KMS-11 (cell line): ENCODE data around the gene CXXC4.
A peak's percentile ranks its signal among the peaks of the same experiment; 100 is the strongest.

Source experiments
- H2AFZ ChIP-seq: fragments of 200-600 bp; sonication (generic); 2 replicates; pipeline ENCODE4 v1.6.1; 2016; ENCODE audit warnings: antibody characterized with exemption, mixed run types, low read depth
- H3K27ac ChIP-seq: fragments of 200-600 bp; sonication (generic); 2 replicates; pipeline ENCODE4 v1.6.1; 2016; ENCODE audit warnings: mild to moderate bottlenecking, mixed run types
- H3K27me3 ChIP-seq: fragments of 200-600 bp; sonication (generic); 2 replicates; pipeline ENCODE4 v1.6.1; 2017; ENCODE audit warnings: mild to moderate bottlenecking, low read depth, mixed run types, moderate library complexity; ENCODE audit not compliant: insufficient read depth
- H3K36me3 ChIP-seq: fragments of 200-600 bp; sonication (generic); 2 replicates; pipeline ENCODE4 v1.6.1; 2017; ENCODE audit warnings: mild to moderate bottlenecking, mixed run types; ENCODE audit not compliant: insufficient read depth
- H3K4me1 ChIP-seq: fragments of 200-600 bp; sonication (generic); 2 replicates; pipeline ENCODE4 v1.6.1; 2016; ENCODE audit warnings: mild to moderate bottlenecking, low read depth, mixed run types; ENCODE audit not compliant: poor library complexity, severe bottlenecking
- H3K4me2 ChIP-seq: fragments of 200-600 bp; sonication (generic); 2 replicates; pipeline ENCODE4 v1.7.0; 2016; ENCODE audit warnings: mild to moderate bottlenecking, mixed run types
- H3K4me3 ChIP-seq: fragments of 200-600 bp; sonication (generic); IDR thresholded peaks from 2 replicates; pipeline ENCODE4 v1.6.1; 2017; ENCODE audit warnings: low read depth, low read length, mixed read lengths; ENCODE audit not compliant: insufficient read depth
- H3K79me2 ChIP-seq: fragments of 200-600 bp; sonication (generic); 2 replicates; pipeline ENCODE4 v1.6.1; 2016; ENCODE audit warnings: low read depth, mixed run types; ENCODE audit not compliant: insufficient read depth
- H3K9ac ChIP-seq: fragments of 200-600 bp; sonication (generic); 2 replicates; pipeline ENCODE4 v1.6.1; 2016; ENCODE audit warnings: mild to moderate bottlenecking, mixed run types
- H4K20me1 ChIP-seq: fragments of 200-600 bp; sonication (generic); 2 replicates; pipeline ENCODE4 v1.6.1; 2016; ENCODE audit warnings: mild to moderate bottlenecking, mixed run types; ENCODE audit not compliant: insufficient read depth
- CTCF ChIP-seq: fragments of 200-600 bp; sonication (generic); conservative IDR thresholded peaks from 2 replicates; pipeline ENCODE4 v1.6.1; 2017; ENCODE audit warnings: low read depth, mild to moderate bottlenecking, antibody characterized with exemption, low read length, moderate library complexity, mixed read lengths

CXXC4 gene

DNA sequence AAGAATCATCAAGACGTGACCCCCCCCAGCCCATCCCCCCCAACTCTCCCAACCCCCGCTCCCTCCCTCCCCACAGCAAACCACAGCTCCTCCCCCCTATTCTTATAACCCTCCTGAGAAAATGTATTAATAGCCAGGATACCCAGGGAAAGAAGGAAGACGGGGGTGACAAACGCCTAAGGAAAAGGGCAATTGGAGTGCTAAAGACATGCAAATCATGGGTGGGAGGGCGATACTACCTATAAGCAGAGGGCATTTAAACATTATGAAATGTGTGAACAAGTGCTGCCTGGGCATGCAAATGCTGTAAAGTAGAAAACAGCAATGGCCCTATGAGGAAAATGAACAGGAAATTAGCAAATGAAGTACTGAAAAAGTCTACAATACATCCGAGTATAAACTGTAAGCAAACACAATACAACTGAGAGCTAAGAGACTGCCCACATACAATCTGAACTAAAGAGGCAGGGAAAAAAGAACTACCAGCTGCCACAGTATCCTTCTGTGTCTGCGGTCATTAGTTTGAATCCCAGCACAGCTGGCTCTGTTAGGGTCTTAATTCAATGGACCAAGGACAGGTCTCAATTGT, 2.4 kb downstream of the CXXC4 start:
- no peaks in the 10 kb centered on the region for H3K27me3 ChIP-seq
- no peak overlapping the region for H2AFZ ChIP-seq
- peaks cover 56% of the 10 kb centered on the region for H3K79me2 ChIP-seq
- no peaks in the 10 kb centered on the region for H3K36me3 ChIP-seq
- peak overlapping the region; percentile 86 for H3K27ac ChIP-seq
- H4K20me1 ChIP-seq = no peaks in the 10 kb centered on the region
- no peak overlapping the region for H3K4me3 ChIP-seq
- peak overlapping the region; percentile 72 for H3K9ac ChIP-seq
- H3K4me1 ChIP-seq = peaks cover 43% of the 10 kb centered on the region
- peak overlapping the region; percentile 73 for H3K4me2 ChIP-seq
- no peak for TF ChIP-seq CTCF

- H3K4me3 ChIP-seq = peak overlapping the region; percentile 38
- no peak for TF ChIP-seq CTCF
- no peak overlapping the region for H2AFZ ChIP-seq
- no peaks in the 10 kb centered on the region for H4K20me1 ChIP-seq
- no peaks in the 10 kb centered on the region for H3K27me3 ChIP-seq
- H3K79me2 ChIP-seq = peaks cover 54% of the 10 kb centered on the region
- H3K4me1 ChIP-seq = peaks cover 43% of the 10 kb centered on the region
- no peaks in the 10 kb centered on the region for H3K36me3 ChIP-seq
- peak overlapping the region; percentile 72 for H3K9ac ChIP-seq
- peak overlapping the region; percentile 42 for H3K4me2 ChIP-seq
- H3K27ac ChIP-seq = peak overlapping the region; percentile 86
Observed at GRCh38 chr4:104491481-104492182, 3.1 kb downstream of the CXXC4 start.

GRCh38 chr4:104490770-104491480, 3.8 kb downstream of the CXXC4 start:
- peaks cover 51% of the 10 kb centered on the region for H3K79me2 ChIP-seq
- H3K4me2 ChIP-seq = peak overlapping the region; percentile 75
- no peaks in the 10 kb centered on the region for H3K27me3 ChIP-seq
- H3K4me3 ChIP-seq = peak overlapping the region; percentile 38
- peaks cover 43% of the 10 kb centered on the region for H3K4me1 ChIP-seq
- no peaks in the 10 kb centered on the region for H4K20me1 ChIP-seq
- no peak for TF ChIP-seq CTCF
- H3K27ac ChIP-seq = peak overlapping the region; percentile 86
- H3K36me3 ChIP-seq = no peaks in the 10 kb centered on the region
- H2AFZ ChIP-seq = peak overlapping the region; percentile 20
- peak overlapping the region; percentile 61 for H3K9ac ChIP-seq

GRCh38 chr4:104490096-104490769, 4.5 kb downstream of the CXXC4 start:
- H3K4me2 ChIP-seq = peak overlapping the region; percentile 75
- no peaks in the 10 kb centered on the region for H4K20me1 ChIP-seq
- peaks cover 55% of the 10 kb centered on the region for H3K79me2 ChIP-seq
- H3K27me3 ChIP-seq = no peaks in the 10 kb centered on the region
- no peaks in the 10 kb centered on the region for H3K36me3 ChIP-seq
- H3K27ac ChIP-seq = peak overlapping the region; percentile 86
- TF ChIP-seq CTCF = no peak
- H3K4me3 ChIP-seq = peak overlapping the region; percentile 38
- peak overlapping the region; percentile 20; the same call in 1 of the 2 replicates for H2AFZ ChIP-seq
- peaks cover 48% of the 10 kb centered on the region for H3K4me1 ChIP-seq
- peak overlapping the region; percentile 61 for H3K9ac ChIP-seq
